Measurements from ENCODE around the gene PTGDS.

The PTGDS gene

DNA sequence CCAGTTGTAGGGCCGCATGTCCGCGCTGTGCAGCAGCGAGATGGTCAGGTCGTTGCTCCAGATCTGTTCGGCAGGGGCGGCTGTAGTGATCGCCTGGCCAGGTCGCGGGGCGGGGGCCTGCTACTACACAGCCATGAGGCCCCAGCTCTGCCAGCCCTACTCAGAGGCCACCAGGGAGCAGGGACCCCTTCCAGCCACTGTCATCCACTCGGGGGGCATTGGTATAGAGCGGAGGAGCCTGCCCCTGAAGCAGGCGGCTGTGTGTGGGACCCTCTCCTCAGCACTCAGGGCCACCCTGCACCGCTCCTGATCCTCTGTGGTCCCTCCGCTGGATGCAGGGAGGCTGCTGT is 34.4 kb upstream of the PTGDS start:
- no peak overlapping the region for H3K4me3 ChIP-seq (ENCODE audit: low read length)
- DNase-seq (ENCODE audit: low read depth), result no peak
- TF ChIP-seq, protein P1, sequence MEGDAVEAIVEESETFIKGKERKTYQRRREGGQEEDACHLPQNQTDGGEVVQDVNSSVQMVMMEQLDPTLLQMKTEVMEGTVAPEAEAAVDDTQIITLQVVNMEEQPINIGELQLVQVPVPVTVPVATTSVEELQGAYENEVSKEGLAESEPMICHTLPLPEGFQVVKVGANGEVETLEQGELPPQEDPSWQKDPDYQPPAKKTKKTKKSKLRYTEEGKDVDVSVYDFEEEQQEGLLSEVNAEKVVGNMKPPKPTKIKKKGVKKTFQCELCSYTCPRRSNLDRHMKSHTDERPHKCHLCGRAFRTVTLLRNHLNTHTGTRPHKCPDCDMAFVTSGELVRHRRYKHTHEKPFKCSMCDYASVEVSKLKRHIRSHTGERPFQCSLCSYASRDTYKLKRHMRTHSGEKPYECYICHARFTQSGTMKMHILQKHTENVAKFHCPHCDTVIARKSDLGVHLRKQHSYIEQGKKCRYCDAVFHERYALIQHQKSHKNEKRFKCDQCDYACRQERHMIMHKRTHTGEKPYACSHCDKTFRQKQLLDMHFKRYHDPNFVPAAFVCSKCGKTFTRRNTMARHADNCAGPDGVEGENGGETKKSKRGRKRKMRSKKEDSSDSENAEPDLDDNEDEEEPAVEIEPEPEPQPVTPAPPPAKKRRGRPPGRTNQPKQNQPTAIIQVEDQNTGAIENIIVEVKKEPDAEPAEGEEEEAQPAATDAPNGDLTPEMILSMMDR (conservative IDR thresholded peaks at IDR 0.05; ENCODE audit: low read depth, low read length), result no peak

DNA sequence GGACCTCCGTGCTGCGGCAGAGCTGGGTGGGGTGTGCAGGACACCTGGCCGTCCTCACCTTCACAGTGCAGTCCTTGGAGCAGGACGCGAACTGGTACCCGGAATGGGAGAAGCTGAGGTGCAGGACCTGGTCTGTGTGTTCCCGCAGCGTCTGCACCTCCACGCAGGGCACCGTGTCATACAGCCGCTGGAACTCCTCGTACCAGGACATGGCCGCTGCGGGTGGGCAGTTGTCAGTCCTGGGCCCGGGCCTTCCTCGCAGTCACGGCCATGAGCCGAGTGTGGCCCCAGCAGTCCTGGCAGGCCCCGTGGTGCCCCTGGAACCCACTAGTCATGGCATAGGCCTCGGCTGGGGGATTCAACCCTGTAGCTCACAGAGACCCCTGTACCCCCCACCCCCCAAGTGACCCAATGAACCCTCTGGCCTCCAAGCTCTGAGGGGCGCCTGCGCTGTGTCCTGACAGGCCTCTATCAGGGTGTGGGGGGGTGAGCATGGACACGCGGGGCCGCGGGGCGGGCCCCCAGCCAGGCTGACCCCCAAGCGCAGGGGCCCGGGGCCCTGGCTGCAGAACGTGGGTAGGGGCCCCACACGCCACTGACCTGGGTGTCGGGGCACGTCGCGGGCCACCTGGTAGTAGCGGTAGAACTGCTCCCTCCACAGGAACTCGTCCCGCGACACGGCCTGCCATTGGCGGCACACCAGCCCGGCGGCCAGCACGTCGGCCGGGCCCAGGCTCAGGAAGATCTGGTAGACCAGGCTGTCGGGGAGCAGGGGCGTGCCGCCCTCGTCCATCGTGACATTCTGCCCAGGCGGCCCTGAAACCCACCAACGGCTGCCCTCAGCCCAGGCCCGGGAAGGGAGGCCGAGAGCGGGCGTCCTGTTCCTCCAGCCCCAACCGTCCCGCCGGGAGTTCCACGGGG is 33.8 kb upstream of the PTGDS start:
- TF ChIP-seq, protein P1 (conservative IDR thresholded peaks at IDR 0.05; ENCODE audit: low read depth, low read length), result no peak
- peak overlapping the region; percentile 68 for H3K4me3 ChIP-seq (ENCODE audit: low read length)
- no peak for DNase-seq (ENCODE audit: low read depth)

DNA sequence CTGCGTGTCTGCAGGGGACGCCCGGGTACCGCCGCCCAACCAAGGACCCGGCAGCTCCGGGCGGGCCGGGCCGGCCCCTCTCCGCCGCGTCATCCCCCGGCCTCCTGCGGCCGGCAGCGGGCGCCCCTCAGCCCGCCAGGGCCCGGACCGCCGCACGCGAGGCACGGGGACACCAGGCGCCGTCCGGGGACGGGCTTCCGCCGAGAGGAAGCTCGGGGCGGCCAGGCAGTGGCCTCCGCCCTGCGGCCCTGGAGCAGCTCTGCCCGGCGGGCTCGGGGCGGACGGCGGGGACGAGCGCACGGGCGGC is 33.1 kb upstream of the PTGDS start:
- no peak for DNase-seq (ENCODE audit: low read depth)
- TF ChIP-seq, protein P1 (conservative IDR thresholded peaks at IDR 0.05; ENCODE audit: low read depth, low read length), result no peak

DNA sequence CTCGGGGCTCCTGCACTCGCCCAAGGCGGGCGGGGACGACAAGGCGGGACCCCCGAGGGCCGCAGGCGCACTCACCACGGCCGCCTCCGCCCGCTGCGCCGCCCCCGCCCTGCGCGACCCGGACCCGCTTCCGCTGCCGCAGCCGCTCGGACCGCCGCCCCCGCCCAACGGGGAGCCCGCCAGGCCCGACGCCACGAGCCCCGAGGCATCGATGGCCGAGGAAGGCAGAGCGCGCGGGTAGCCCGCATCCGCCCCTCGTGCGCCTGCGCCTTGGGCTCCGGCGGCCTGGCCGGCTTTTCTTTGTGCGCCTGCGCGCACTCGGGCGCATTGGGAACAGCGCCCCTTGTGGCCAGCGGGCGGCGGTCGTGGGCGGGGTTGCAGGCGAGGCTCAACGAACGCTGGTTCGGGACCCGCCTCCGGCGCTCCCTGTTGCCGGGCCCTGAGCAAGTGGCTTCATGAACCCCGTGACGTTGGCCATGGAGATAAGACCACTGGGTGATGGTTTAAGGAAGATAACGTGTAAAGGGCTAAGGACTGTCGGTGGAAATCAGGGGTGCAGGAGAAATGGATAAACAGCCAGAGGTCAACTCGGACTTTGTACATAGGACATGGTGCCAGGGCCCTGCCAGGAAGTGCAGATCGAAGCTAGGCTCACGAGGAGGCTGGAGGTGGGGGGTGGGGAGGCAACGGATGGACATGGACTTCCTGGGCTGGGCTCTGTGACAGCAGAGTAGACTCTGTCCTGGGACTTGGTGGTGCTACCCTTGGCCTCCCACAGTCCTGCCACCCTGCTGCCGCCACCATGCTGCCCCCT is 32.6 kb upstream of the PTGDS start, which contains the start of the genes C8G and FBXW5:
Gene C8G, plus strand, starts transcription at position 725 of the 814 bp plus-strand sequence. Its CDS starts 78 bp downstream, at position 803.
Gene FBXW5, minus strand, starts transcription at position 220 of the 814 bp plus-strand sequence. CDS start 655 bp downstream, outside the sequence.
- TF ChIP-seq, protein P1 (conservative IDR thresholded peaks at IDR 0.05; ENCODE audit: low read depth, low read length), result peak; percentile 87
- DNase-seq (ENCODE audit: low read depth), result peak; percentile 49
- peak within 1 kb of the TSS; percentile 68 for H3K4me3 ChIP-seq (ENCODE audit: low read length)

More for the DNA sequence above, 33.1 kb upstream of the PTGDS start:
- H3K4me3 ChIP-seq (ENCODE audit: low read length), result peak overlapping the region; percentile 68

DNA sequence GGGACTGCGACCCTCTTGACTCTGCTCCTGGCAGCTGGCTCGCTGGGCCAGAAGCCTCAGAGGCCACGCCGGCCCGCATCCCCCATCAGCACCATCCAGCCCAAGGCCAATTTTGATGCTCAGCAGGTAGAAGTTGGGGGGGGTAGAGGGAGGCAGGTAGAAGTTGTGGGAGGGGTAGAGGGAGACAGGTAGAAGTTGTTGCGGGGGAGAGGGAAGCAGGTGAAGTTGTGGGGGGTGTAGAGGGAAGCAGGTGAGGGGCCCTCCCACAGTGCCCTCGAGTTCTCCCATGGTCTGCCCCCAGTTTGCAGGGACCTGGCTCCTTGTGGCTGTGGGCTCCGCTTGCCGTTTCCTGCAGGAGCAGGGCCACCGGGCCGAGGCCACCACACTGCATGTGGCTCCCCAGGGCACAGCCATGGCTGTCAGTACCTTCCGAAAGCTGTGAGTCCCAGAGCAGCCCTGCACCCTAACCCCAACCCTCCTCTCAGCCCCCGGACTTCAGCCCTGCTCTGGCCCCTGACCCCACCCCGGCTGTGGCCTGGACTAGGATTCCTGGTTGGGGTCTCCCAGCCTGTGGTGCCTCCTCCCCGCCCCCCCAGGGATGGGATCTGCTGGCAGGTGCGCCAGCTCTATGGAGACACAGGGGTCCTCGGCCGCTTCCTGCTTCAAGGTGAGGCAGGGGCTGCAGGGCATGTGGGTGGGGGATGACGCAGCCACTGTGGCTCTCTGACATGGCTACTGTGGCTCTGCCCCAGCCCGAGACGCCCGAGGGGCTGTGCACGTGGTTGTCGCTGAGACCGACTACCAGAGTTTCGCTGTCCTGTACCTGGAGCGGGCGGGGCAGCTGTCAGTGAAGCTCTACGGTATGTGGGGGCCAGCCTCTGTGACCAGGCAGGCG is 31.7 kb upstream of the PTGDS start:
- no peak overlapping the region for H3K4me3 ChIP-seq (ENCODE audit: low read length)
- TF ChIP-seq, protein P1 (conservative IDR thresholded peaks at IDR 0.05; ENCODE audit: low read depth, low read length), result no peak
- no peak for DNase-seq (ENCODE audit: low read depth)

DNA sequence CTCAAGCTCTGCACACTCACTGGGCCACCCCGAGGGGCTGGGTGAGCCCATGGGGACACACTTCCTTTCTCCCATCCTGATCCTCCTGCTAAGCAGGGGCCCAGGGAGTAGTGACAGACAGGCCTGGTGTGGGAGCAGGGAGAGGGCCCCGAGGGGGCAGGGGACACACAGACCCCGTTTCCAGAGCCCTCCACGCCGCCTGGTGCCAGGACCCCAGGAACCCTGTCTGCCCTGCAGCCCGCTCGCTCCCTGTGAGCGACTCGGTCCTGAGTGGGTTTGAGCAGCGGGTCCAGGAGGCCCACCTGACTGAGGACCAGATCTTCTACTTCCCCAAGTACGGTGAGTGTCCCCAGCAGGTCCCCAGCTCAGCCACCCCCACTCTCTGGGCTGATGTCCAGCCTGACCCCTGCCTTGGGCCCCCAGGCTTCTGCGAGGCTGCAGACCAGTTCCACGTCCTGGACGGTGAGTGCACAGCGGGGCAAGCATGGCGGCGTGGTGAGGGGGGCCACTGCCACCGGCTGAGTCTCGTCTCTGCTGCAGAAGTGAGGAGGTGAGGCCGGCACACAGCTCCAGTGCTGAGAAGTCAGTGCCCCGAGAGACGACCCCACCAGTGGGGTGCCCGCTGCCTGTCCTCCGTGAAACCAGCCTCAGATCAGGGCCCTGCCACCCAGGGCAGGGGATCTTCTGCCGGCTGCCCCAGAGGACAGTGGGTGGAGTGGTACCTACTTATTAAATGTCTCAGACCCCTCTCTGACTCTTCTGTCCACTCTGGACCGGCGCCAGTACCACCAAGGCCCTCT is 30.9 kb upstream of the PTGDS start:
- no peak overlapping the region for H3K4me3 ChIP-seq (ENCODE audit: low read length)
- DNase-seq (ENCODE audit: low read depth), result no peak
- TF ChIP-seq, protein P1 (conservative IDR thresholded peaks at IDR 0.05; ENCODE audit: low read depth, low read length), result no peak

Measured in retinal pigment epithelial cell (primary cell).